Kidney (tissue), 14 donors: ENCODE measurements around the gene NHS. TPM values are rescaled to one million over a fixed set of nuclear protein-coding genes. Genes with fewer than 3 reads are reported as not detected.
"Not testable (repeated sequence)": the region's sequence is repeated elsewhere in the genome, so short reads cannot be mapped to it uniquely, and the experiment has no call there.

ENCODE experiments used
- DNase-seq, 5 donors: peaks; one replicate each; pipeline ENCODE4 v3.0.0-alpha.2; 2013 to 2020
- FAIRE-seq: peaks from 2 replicates; lab custom pipeline; 2012; peaks lifted over from hg19 to GRCh38; lab: Jason Lieb, UNC
- H3K27ac ChIP-seq, 2 donors: one replicate each; pipeline ENCODE4 v1.7.0; 2013; ENCODE audit warnings: low read depth in 2 of 2, low read length in 2 of 2, inconsistent platforms in 1 of 2
- H3K27me3 ChIP-seq: one replicate; pipeline ENCODE4 v1.7.1; 2013; ENCODE audit warnings: low read length, inconsistent platforms; ENCODE audit not compliant: control insufficient read depth, insufficient read depth
- H3K36me3 ChIP-seq, 3 donors: one replicate each; pipeline versions ENCODE4 v1.7.0 to v1.7.1; 2013; ENCODE audit warnings: low read length in 3 of 3, control low read depth in 1 of 3, inconsistent platforms in 1 of 3; ENCODE audit not compliant: insufficient read depth in 3 of 3, control insufficient read depth in 2 of 3
- H3K4me1 ChIP-seq, 3 donors: one replicate each; pipeline versions ENCODE4 v1.7.0 to v1.7.1; 2013; ENCODE audit warnings: low read length in 3 of 3, inconsistent platforms in 1 of 3, low read depth in 1 of 3; ENCODE audit not compliant: control insufficient read depth in 2 of 3, insufficient read depth in 2 of 3
- H3K4me3 ChIP-seq, 3 donors: one replicate each; pipeline versions ENCODE4 v1.7.0 to v1.8.1; 2013; ENCODE audit warnings: low read length in 3 of 3, control low read depth in 1 of 3, inconsistent platforms in 1 of 3
- H3K9ac ChIP-seq, 3 donors: one replicate each; pipeline versions ENCODE4 v1.7.0 to v1.7.1; 2013; ENCODE audit warnings: low read length in 3 of 3, control low read depth in 1 of 3, inconsistent platforms in 1 of 3
- H3K9me3 ChIP-seq, 3 donors: one replicate each; pipeline versions ENCODE4 v1.7.0 to v1.7.1; 2013; ENCODE audit warnings: low read length in 3 of 3, control low read depth in 1 of 3, inconsistent platforms in 1 of 3; ENCODE audit not compliant: control insufficient read depth in 2 of 3, insufficient read depth in 1 of 3
- intact Hi-C: fragments of 100-400 bp; cut with DNase I; formaldehyde crosslinking; loops from one replicate; pipeline ENCODE4 v1.11.1; 2022
- polyA plus RNA-seq: library from polyadenylated mRNA; stranded (reverse); fragments of 350-450 nt; fragmentation: Illumina TruSeq; extraction: RNeasy Lipid Tissue Mini Kit (QIAGEN cat#74804); gene quantifications from one replicate; pipeline ENCODE4 v1.2.3, GENCODE V29; 2014; ENCODE audit warnings: low read depth, low replicate concordance; ENCODE audit not compliant: insufficient read depth
- total RNA-seq: library from RNA; stranded (reverse); fragmentation: NEBNext Ultra II Directional; extraction: Animal tissue kit (Norgen Biotek cat#: 25700); gene quantifications from one replicate; pipeline ENCODE4 v1.2.1, GENCODE V29; 2021
- TF ChIP-seq, protein P1 (sequence below): IDR thresholded peaks from 3 replicates; pipeline ENCODE4 v1.5.1; 2012; ENCODE audit warnings: mild to moderate bottlenecking, moderate library complexity, borderline replicate concordance; ENCODE audit not compliant: insufficient read depth; ENCODE audit errors: extremely low read depth
- donor health status: control.
- donor health status: control.
- donor health status: control.
- donor health status: control.
- donor health status: control.
- donor health status: DM: yes; HTN: yes; CAD: no.
- donor health status: Normal renal cell carcinoma (clear cell type).

Gene NHS
- total and polyA plus RNA-seq, 2 donors from 2014 or later, result 3.1 to 28.9 TPM

GRCh38 chrX:17442898-17443297, 67.9 kb downstream of the NHS start:
- intact Hi-C loops, result no loop called here
- TF ChIP-seq, protein P1, sequence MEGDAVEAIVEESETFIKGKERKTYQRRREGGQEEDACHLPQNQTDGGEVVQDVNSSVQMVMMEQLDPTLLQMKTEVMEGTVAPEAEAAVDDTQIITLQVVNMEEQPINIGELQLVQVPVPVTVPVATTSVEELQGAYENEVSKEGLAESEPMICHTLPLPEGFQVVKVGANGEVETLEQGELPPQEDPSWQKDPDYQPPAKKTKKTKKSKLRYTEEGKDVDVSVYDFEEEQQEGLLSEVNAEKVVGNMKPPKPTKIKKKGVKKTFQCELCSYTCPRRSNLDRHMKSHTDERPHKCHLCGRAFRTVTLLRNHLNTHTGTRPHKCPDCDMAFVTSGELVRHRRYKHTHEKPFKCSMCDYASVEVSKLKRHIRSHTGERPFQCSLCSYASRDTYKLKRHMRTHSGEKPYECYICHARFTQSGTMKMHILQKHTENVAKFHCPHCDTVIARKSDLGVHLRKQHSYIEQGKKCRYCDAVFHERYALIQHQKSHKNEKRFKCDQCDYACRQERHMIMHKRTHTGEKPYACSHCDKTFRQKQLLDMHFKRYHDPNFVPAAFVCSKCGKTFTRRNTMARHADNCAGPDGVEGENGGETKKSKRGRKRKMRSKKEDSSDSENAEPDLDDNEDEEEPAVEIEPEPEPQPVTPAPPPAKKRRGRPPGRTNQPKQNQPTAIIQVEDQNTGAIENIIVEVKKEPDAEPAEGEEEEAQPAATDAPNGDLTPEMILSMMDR, result no peak
- H3K4me1 ChIP-seq, result peaks cover 0 to 3% (median 3%) of the 10 kb centered on the region in 3 donors
- no peak overlapping the region for H3K27ac ChIP-seq
- DNase-seq (no peak), FAIRE-seq (no peak)
- no peaks in the 10 kb centered on the region for H3K36me3 ChIP-seq
- H3K9ac ChIP-seq, result no peak overlapping the region
- H3K27me3 ChIP-seq, result peaks cover 4% of the 10 kb centered on the region
- H3K4me3 ChIP-seq, result no peak overlapping the region
- no peaks in the 10 kb centered on the region for H3K9me3 ChIP-seq

- Histone ChIP-seq H3K9ac (no peak overlapping the region), H3K4me1 (peaks cover 0 to 3% (median 3%) of the 10 kb centered on the region in 3 donors), H3K27ac (no peak overlapping the region), H3K9me3 (no peaks in the 10 kb centered on the region), H3K36me3 (no peaks in the 10 kb centered on the region), H3K27me3 (peaks cover 2% of the 10 kb centered on the region), H3K4me3 (no peak overlapping the region)
- no peak for FAIRE-seq
- no peak for DNase-seq
- TF ChIP-seq, protein P1, result no peak
- intact Hi-C loops, result no loop called here
Observed at GRCh38 chrX:17443556-17443955, 68.6 kb downstream of the NHS start.

GRCh38 chrX:17446269-17446668, 71.3 kb downstream of the NHS start:
- intact Hi-C loops, H3K4me1 ChIP-seq, FAIRE-seq, H3K36me3 ChIP-seq, H3K9ac ChIP-seq, H3K27ac ChIP-seq, DNase-seq, H3K9me3 ChIP-seq, H3K4me3 ChIP-seq, H3K27me3 ChIP-seq: not testable (repeated sequence)

- no peaks in the 10 kb centered on the region for H3K9me3 ChIP-seq
- H3K27ac ChIP-seq, result no peak overlapping the region
- no peak for FAIRE-seq
Observed at GRCh38 chrX:17448188-17448587, 73.2 kb downstream of the NHS start.

More at GRCh38 chrX:17448188-17448587, 73.2 kb downstream of the NHS start:
- Histone ChIP-seq H3K27me3 (peaks cover 7% of the 10 kb centered on the region), H3K9ac (no peak overlapping the region), H3K36me3 (no peaks in the 10 kb centered on the region), H3K4me3 (no peak overlapping the region), H3K4me1 (peaks cover 0 to 3% (median 0%) of the 10 kb centered on the region in 3 donors)
- intact Hi-C loops, result no loop called here
- DNase-seq, result peak in 2 of 5 donors; percentile 21 to 33
- TF ChIP-seq, protein P1, result no peak
